Measurements from ENCODE around the gene CD226.

- TF ChIP-seq CTCF (IDR thresholded peaks at IDR 0.05; ENCODE audit: low read depth, low read length) (no peak), EZH2phosphoT487 (IDR thresholded peaks at IDR 0.05; ENCODE audit: low read depth) (no peak)
These were observed 15.5 kb upstream of the CD226 start for GRCh38 chr18:69963196-69963595.

All from OCI-LY3 (cell line).